Esophagus muscularis mucosa (tissue), 4 donors: ENCODE data around the gene XPA.

Source experiments
- CTCF ChIP-seq, 3 experiments: fragments of 200-600 bp in 2 of 3; fragments of 450-650 bp in 1 of 3; sonication (generic) in 2 of 3; IDR thresholded peaks; one replicate each; pipeline ENCODE4 v1.5.1; 2017 to 2019; ENCODE audit warnings: antibody characterized with exemption in 3 of 3, mild to moderate bottlenecking in 2 of 3, moderate library complexity in 1 of 3
- EP300 ChIP-seq: sonication (generic); formaldehyde crosslinking; IDR thresholded peaks from one replicate; pipeline ENCODE4 v1.6.1; 2017; ENCODE audit warnings: antibody characterized with exemption
- POLR2A ChIP-seq: fragments of 450-650 bp; IDR thresholded peaks from one replicate; pipeline ENCODE4 v1.6.1; 2017; ENCODE audit warnings: antibody characterized with exemption, moderate library complexity, mild to moderate bottlenecking, low read depth

GRCh38 chr9:97660340-97660739, 36.8 kb downstream of the XPA start:
- TF ChIP-seq CTCF (IDR thresholded peaks at IDR 0.05): no peak
- TF ChIP-seq EP300: no peak
- no peak for TF ChIP-seq POLR2A
